HEK293 (cell line): Measurements from ENCODE around the gene IL6.

ENCODE experiments used
- CTCF ChIA-PET: fragments of 350-600 bp; formaldehyde crosslinking; extraction: SDS; loops from one replicate; lab custom pipeline; 2021; ENCODE audit warnings: antibody characterized with exemption; lab: Yijun Ruan, JAX
- POLR2A ChIA-PET: fragments of 300-600 bp; formaldehyde crosslinking; extraction: SDS; loops from one replicate; lab custom pipeline; 2020; ENCODE audit warnings: antibody characterized with exemption, inconsistent platforms; lab: Yijun Ruan, JAX
- H3K27ac ChIP-seq: fragments of 200-500 bp; sonication (Bioruptor generic); 2 replicates; pipeline ENCODE4 v1.5.1; 2014; ENCODE audit warnings: low read depth, low read length, control low read depth, inconsistent platforms; ENCODE audit errors: extremely low read depth
- H3K36me3 ChIP-seq, 2 experiments: fragments of 200-500 bp in 1 of 2; sonication (Bioruptor generic) in 1 of 2; 1 replicate in 1 of 2; 2 replicates in 1 of 2; pipeline ENCODE4 v1.5.1; 2014 to 2017; ENCODE audit warnings: inconsistent platforms in 2 of 2, low read length in 2 of 2; ENCODE audit not compliant: control insufficient read depth in 2 of 2, insufficient read depth in 1 of 2
- H3K4me1 ChIP-seq: fragments of 200-500 bp; sonication (Bioruptor generic); 2 replicates; pipeline ENCODE4 v1.5.1; 2014; ENCODE audit warnings: mild to moderate bottlenecking, low read length, inconsistent platforms; ENCODE audit not compliant: control insufficient read depth, insufficient read depth
- H3K4me3 ChIP-seq: 2 replicates; pipeline ENCODE4 v1.5.1; 2011; ENCODE audit warnings: low read depth, mild to moderate bottlenecking, control low read depth, low read length, moderate library complexity
- H3K9me3 ChIP-seq: fragments of 200-500 bp; sonication (Bioruptor generic); 2 replicates; pipeline ENCODE4 v1.5.1; 2014; ENCODE audit warnings: low read depth, low read length, inconsistent platforms; ENCODE audit not compliant: control insufficient read depth, insufficient read depth
- ATF2 ChIP-seq: fragments of 450-650 bp; formaldehyde crosslinking; IDR thresholded peaks from 2 replicates; pipeline ENCODE4 v1.5.1; 2016; ENCODE audit warnings: missing biosample characterization, missing genetic modification characterization, low read depth
- BCL6B ChIP-seq: fragments of 450-650 bp; formaldehyde crosslinking; IDR thresholded peaks from 2 replicates; pipeline ENCODE4 v1.5.1; 2017; ENCODE audit warnings: missing biosample characterization, missing genetic modification characterization
- KLF8 ChIP-seq: fragments of 450-650 bp; formaldehyde crosslinking; IDR thresholded peaks from 2 replicates; pipeline ENCODE4 v1.5.1; 2016; ENCODE audit warnings: missing biosample characterization, missing genetic modification characterization
- PATZ1 ChIP-seq: fragments of 450-650 bp; formaldehyde crosslinking; IDR thresholded peaks from 2 replicates; pipeline ENCODE4 v1.5.1; 2016; ENCODE audit warnings: missing biosample characterization, missing genetic modification characterization
- PRDM1 ChIP-seq: fragments of 450-650 bp; formaldehyde crosslinking; IDR thresholded peaks from 2 replicates; pipeline ENCODE4; 2016; ENCODE audit warnings: missing biosample characterization, missing genetic modification characterization
- SP2 ChIP-seq: fragments of 450-650 bp; formaldehyde crosslinking; IDR thresholded peaks from 2 replicates; pipeline ENCODE4 v1.5.1; 2016; ENCODE audit warnings: missing biosample characterization, missing genetic modification characterization
- ZFHX2 ChIP-seq: fragments of 450-650 bp; formaldehyde crosslinking; conservative IDR thresholded peaks from 2 replicates; pipeline ENCODE4 v1.5.1; 2016; ENCODE audit warnings: missing biosample characterization, missing genetic modification characterization
- ZNF140 ChIP-seq: fragments of 450-650 bp; formaldehyde crosslinking; IDR thresholded peaks from 2 replicates; pipeline ENCODE4 v1.5.1; 2016; ENCODE audit warnings: missing biosample characterization, missing genetic modification characterization
- ZNF19 ChIP-seq: fragments of 450-650 bp; formaldehyde crosslinking; IDR thresholded peaks from 2 replicates; pipeline ENCODE4; 2016; ENCODE audit warnings: missing biosample characterization, missing genetic modification characterization, low read depth
- ZNF391 ChIP-seq: fragments of 450-650 bp; formaldehyde crosslinking; IDR thresholded peaks from 2 replicates; pipeline ENCODE4 v1.5.1; 2016; ENCODE audit warnings: low read depth, missing biosample characterization, missing genetic modification characterization, borderline replicate concordance
- ZNF416 ChIP-seq: fragments of 450-650 bp; formaldehyde crosslinking; IDR thresholded peaks from 2 replicates; pipeline ENCODE4 v1.5.1; 2016; ENCODE audit warnings: missing biosample characterization, missing genetic modification characterization
- ZNF48 ChIP-seq: fragments of 450-650 bp; formaldehyde crosslinking; IDR thresholded peaks from 2 replicates; pipeline ENCODE4 v1.5.1; 2016; ENCODE audit warnings: missing biosample characterization, missing genetic modification characterization
- ZNF488 ChIP-seq: fragments of 450-650 bp; formaldehyde crosslinking; IDR thresholded peaks from 2 replicates; pipeline ENCODE4 v1.5.1; 2016; ENCODE audit warnings: missing biosample characterization, missing genetic modification characterization
- ZNF548 ChIP-seq: fragments of 450-650 bp; formaldehyde crosslinking; IDR thresholded peaks from 2 replicates; pipeline ENCODE4 v1.5.1; 2016; ENCODE audit warnings: missing biosample characterization, missing genetic modification characterization
- ZNF585B ChIP-seq: fragments of 450-650 bp; formaldehyde crosslinking; IDR thresholded peaks from 2 replicates; pipeline ENCODE4 v1.5.1; 2016; ENCODE audit warnings: missing biosample characterization, missing genetic modification characterization
- ZNF768 ChIP-seq: fragments of 450-650 bp; formaldehyde crosslinking; IDR thresholded peaks from 2 replicates; pipeline ENCODE4 v1.5.1; 2018; ENCODE audit warnings: missing biosample characterization, mild to moderate bottlenecking, missing genetic modification characterization
- ZNF830 ChIP-seq: fragments of 450-650 bp; IDR thresholded peaks from 2 replicates; pipeline ENCODE4 v1.5.0; 2018; ENCODE audit warnings: missing biosample characterization, missing genetic modification characterization, low read depth, mild to moderate bottlenecking, moderate library complexity
- ZSCAN18 ChIP-seq: fragments of 450-650 bp; formaldehyde crosslinking; IDR thresholded peaks from 2 replicates; pipeline ENCODE4 v1.5.1; 2016; ENCODE audit warnings: missing biosample characterization, missing genetic modification characterization

IL6 gene

GRCh38 chr7:22765609-22766008 lies 38.6 kb downstream of the IL6 start:
- TF ChIP-seq ZNF48 (tag by site-specific recombination) = no peak
- no peak for TF ChIP-seq ZNF488
- TF ChIP-seq ZFHX2 = no peak
- no peak for TF ChIP-seq ZNF830 (tag by site-specific recombination)
- no peak for TF ChIP-seq KLF8 (tag by site-specific recombination)
- TF ChIP-seq ZNF548 (tag by site-specific recombination) = no peak
- no peak for TF ChIP-seq ZSCAN18 (tag by site-specific recombination)
- no peak for TF ChIP-seq BCL6B (tag by site-specific recombination)
- no peak for TF ChIP-seq ZNF391
- TF ChIP-seq ZNF416 = no peak
- TF ChIP-seq ZNF19 = no peak
- no peak for TF ChIP-seq ZNF140 (tag by site-specific recombination)
- no peak for TF ChIP-seq ZNF768 (tag by site-specific recombination)
- no peak for TF ChIP-seq SP2 (tag by site-specific recombination)
- no peak for TF ChIP-seq ZNF585B (tag by site-specific recombination)
- TF ChIP-seq PATZ1 (tag by site-specific recombination) = no peak
- TF ChIP-seq, all 188 proteins: peak for 0
- CTCF ChIA-PET = interaction anchor here (0.8 kb wide), 1 partner anchor 17 kb away, joined by 3 read pairs; no protein-coding TSS in a partner anchor

GRCh38 chr7:22771194-22771871 lies 44.3 kb downstream of the IL6 start:
- ChIA-PET CTCF (interaction anchor here (1.3 kb wide), 1 partner anchor 211 kb away, joined by 3 read pairs; no protein-coding TSS in a partner anchor), POLR2A (no interaction called here)
- no peak overlapping the region for H3K4me3 ChIP-seq
- TF ChIP-seq PRDM1 (tag by site-specific recombination) (peak; percentile 93), ATF2 (tag by site-specific recombination) (no peak)
- H3K4me1 ChIP-seq = no peaks in the 10 kb centered on the region
- H3K27ac ChIP-seq = no peak overlapping the region
- no peaks in the 10 kb centered on the region for H3K9me3 ChIP-seq
- no peaks in the 10 kb centered on the region for H3K36me3 ChIP-seq

More at GRCh38 chr7:22765609-22766008, 38.6 kb downstream of the IL6 start:
- Histone ChIP-seq H3K4me3 (no peak overlapping the region), H3K9me3 (no peaks in the 10 kb centered on the region), H3K36me3 (no peaks in the 10 kb centered on the region), H3K4me1 (no peaks in the 10 kb centered on the region), H3K27ac (no peak overlapping the region)
- POLR2A ChIA-PET = no interaction called here
